ENCODE measurements around the gene CACNA1E.

CACNA1E gene

DNA sequence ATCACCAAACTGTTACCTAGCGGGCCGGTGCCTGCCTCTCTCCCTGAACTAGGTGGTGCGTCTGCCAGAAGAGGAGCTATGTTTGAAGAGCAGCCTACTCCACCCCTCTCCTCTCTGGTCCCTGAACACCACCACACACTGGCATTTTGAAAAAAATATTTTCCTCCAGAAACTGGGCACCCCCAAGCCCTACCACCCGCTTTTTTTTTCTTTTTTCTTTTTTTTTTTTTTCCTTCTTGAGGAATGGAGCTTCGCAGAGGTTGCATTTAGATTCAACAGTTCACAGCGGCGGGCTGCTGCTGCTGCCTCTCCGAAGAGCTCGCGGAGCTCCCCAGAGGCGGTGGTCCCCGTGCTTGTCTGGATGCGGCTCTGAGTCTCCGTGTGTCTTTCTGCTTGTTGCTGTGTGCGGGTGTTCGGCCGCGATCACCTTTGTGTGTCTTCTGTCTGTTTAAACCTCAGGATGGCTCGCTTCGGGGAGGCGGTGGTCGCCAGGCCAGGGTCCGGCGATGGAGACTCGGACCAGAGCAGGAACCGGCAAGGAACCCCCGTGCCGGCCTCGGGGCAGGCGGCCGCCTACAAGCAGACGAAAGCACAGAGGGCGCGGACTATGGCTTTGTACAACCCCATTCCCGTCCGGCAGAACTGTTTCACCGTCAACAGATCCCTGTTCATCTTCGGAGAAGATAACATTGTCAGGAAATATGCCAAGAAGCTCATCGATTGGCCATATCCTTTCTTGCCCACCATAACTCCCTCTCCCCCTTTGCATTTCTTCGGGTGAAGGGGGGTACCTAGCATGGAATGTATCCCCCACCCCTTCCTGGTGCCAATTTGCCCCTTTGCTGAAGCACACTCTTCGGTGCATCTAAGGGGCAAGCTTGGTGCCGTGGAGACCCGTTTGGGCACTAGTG is at the start of gene CACNA1E:
CACNA1E (plus strand) TSS at position 233 of the 911 bp plus-strand sequence; CDS start at position 461, 228 bp downstream.
- DNase-seq, result no peak

DNA sequence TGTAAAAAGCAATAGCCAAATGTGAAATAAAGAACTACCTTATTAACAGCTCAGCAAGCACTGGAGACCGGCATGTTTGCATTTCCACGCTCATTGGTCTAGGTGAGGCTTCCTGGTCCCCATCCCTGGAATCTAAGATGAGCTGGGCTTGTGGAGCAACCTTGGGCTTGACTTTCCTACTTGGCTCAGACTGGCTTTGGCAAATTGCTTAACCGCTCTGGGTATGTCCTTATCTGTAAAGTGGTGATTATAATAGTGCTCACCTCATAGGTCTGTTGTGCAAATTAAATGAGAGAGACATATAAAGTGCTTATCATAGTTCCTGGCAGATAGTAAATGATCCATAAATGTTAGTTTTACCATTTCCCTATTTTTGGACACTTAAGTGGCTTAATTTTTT is 49.4 kb upstream of the CACNA1E start:
- no peak for DNase-seq

DNA sequence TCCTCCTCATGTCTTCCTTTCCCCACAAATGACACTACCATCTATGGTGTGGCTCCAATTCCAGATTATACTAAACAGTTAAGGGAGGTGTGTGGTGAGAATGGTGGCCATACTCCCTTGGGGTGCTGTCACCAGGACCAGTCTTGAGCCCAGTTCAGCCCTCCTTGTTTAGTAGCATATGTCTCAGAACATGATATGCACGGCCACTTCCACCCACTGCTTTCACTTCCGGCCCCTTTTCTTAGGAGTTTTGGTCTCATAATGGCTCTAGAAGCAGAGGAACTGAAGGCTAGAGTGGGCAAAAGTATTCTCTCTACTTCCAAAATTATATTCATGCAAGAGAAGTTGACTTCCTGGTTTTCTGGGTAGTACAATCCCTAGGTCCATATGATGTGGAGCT is 45.3 kb upstream of the CACNA1E start:
- DNase-seq, result no peak

DNA sequence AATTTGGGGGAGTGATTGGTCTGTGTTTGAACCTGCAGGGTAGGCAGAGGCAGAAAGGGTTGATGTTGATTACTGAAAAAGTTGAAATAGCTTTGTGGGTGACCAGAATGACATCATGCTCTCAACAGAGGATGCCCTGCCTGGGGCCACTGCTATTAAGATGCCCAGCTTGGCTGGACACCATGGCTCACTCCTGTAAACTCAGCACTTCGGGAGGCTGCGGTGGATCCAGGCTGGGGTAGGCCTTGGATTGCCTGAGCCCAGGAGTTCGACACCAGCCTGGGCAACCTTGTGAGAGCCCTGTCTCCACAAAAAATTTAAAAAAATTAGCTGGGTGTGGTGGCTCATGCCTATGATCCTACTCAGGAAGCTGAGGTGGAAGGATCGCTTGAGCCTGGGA is 42.8 kb upstream of the CACNA1E start:
- DNase-seq, result no peak

DNA sequence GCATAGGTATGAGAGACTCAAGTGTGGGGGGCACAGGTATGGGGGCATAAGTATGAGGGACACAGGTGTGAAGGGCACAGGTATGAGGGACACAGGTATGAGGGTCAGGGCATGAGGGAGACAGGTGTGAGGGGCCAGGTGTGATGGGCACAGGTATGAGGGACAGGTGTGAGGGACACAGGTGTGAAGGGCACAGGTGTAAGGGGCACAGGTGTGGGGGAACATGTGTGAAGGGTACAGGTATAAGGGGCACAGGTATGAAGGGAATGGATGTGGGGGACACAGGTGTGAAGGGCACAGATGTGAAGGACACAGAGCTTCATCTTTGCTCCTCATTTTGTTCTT is 41.2 kb upstream of the CACNA1E start:
- no peak for DNase-seq

DNA sequence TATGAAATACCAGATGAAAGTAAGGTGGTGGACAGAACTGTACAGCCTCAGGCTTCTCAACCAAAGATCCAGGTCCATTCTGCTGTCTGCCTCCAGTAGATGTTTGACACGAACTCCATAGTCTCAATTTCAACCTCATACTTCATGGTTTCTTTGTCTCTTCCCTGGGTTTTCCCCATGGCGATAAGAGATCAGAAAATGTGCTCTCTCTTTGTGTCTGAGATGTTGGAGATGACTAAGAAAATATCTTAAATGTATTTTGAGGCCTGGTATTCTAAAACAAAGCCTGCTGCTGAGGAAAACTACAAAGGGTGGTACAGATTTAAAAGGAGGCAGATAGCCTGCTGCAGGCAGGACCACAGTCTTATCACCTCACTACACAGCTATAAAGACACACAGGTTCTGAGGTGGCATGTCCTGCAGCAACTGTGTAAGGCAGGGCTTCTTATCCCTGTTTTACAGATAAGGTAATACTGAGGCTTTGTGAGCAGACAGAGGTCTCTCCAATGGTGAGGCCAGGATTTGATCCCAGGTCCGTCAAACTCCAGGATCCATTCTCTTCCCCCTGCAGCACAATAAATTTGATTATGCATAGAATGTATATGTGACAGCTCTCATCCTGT is 40.0 kb upstream of the CACNA1E start:
- no peak for DNase-seq

DNA sequence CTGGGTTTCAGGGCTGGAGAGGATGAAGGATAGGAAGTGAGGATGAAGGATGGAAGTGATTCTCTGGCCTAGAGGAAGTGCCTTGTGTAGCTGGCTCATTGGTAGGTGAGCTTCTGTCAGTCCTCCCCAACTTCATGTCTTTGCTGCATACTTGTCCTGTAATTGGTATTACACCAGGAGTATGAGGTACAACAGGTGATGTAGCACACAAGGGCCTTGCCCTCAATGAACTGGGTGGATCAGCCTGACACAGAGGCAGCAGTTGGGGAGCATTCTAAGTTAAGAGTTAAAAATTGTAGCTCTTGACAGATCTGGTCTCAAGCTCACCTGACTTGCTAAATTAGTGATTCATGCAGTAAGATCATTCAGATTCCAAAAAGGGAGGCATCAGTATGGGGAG is 37.9 kb upstream of the CACNA1E start:
- no peak for DNase-seq

DNA sequence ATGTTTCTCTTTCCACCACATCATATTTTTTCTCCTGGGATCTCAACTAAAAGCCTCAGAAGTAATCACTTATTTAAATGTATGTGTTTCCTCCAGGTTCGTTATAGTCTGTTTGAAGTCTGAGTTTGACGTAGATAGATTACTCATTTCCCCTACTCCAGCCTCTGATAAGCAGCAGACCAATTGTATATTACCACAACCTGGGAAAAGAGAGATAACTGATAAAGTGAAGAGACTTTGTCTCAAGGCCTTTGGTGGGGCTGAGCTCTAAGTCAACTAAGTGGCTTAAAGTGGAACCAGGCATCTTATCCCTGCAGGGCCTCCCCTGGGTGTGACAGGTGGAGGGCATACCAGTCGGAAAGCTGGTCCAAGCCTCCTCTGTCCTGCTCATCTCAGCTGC is 34.9 kb upstream of the CACNA1E start:
- no peak for DNase-seq

DNA sequence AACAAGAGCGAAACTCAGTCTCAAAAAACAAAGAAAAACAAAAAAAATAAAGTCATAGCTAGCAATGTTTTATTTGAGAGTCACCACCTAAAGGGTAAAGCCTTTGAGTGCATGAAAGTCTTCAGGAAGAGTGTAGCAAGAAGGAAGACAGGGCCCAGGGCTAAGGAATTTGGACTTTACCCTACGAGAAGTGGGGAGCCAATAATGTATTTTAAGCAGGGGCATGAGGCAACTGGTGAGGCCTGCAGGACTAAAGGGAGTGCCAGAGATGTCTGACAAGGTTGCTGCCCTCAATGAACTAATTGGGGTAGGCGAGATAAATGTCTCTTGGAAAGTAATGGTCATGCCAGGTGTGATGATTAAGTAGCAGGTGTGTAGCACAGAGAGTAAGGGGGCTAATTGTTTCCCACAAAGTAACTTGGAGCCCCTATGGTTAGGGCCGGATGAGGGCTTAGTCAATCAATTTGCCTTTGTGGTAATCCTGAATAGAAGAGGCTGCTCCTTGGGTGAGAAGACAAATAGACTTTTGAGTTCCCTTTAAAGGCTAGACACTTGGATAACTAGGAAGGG is 31.6 kb upstream of the CACNA1E start:
- no peak for DNase-seq

DNA sequence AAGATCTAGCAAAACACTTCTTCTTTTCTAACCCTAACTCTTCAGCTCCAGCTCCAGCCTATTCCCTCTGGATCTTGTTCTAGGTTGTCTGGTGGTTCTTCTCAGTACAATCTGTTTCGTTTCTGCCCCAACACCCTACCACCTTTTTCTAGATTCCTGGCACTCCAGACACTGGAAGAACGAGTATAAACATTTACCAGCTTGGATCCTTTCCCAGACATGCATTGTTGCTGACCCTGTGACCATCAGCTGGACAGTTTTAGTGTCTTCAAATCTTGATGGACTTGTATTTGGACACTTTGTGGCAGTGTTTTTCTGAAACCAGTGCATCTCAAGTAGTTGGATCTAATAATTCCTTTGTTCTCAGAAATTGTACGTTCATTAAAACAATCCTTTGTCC is 30.6 kb upstream of the CACNA1E start:
- no peak for DNase-seq

DNA sequence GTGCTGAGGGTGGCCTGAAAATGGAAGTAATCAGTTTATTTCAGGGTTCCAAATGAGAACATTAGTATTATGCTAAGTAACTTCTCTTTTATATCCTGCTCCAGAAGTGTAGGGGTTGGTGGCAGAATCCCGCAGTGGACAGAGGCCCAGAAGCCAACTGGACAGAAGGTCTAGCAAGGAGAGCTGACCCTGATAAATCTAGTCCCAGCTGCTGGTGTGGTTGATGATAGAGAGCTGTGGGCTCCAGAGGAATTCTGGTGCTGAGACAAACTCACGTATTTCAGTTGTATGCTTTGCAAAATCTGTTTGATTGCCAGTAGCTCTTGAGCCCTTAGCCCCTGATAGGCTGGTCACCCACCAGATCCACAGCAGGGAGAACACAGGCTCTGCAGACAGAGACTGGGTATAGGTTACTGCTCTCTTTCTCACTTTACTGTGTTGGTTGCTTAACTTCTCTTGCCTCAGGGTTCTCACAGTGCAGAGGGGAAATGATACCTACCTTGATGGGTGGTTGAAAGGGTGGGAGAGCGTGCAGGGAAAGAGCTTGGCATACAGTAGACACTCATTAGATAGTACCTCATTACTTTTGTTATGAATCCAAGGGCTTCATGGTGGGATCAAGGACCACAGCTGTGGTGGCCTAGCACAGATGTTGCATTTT is 29.6 kb upstream of the CACNA1E start:
- DNase-seq, result no peak

DNA sequence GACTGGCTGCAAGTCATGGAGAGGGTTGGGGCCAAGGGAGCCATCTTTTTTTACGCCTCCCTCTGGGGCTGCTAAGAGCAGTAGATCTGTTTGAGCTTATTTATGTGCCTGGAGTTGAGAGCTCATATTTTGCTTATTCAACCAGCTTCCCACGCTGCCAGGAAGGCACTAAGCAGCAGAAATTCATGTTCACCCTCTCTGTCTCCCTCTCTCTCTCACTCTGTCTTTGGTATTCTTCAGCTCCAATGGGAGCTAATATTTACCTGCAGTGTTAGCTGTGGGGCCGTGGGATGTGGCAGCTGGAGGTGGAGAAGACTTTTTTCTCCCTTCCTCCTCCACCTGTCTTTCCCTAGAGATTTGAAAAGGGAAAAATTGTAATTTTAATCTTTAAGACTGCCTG is 26.8 kb upstream of the CACNA1E start:
- no peak for DNase-seq

DNA sequence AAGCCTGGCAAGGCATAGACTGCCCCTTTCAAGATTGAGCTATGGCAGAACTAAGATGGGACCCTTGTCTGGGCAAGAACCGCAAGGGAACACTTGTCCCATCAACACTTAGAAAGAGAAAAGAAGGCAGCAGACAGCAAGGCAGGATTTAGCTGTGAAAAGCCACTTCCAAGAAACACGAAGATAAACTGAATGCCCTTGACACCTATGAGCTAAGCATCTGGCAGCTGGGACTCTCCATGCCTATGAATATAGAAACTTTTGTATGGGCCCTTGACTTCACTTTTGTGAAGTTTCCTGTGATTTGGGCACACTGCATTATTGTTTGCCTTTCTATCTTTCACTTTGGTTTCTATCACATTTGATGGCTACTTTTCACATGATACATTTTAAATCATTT is 24.9 kb upstream of the CACNA1E start:
- no peak for DNase-seq

DNA sequence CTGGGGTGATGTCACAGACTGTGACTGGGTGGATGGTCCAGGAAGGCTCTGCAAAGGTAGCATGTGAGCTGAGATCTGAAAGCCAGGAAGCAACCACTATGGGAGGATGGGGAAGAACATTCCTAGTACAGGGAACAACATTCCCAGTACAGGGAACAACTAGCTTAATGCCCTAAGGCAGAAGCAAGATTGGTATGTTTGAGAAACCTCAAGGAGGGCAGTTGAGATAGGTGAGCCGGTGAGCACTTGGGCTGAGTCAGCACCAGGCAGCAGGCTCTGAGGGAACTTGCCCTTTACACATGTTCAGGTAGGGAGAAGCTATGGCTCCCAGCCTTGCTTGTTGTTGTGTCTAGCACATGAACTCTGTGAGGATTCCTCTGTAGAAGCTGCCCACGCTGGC is 24.2 kb upstream of the CACNA1E start:
- no peak for DNase-seq

DNA sequence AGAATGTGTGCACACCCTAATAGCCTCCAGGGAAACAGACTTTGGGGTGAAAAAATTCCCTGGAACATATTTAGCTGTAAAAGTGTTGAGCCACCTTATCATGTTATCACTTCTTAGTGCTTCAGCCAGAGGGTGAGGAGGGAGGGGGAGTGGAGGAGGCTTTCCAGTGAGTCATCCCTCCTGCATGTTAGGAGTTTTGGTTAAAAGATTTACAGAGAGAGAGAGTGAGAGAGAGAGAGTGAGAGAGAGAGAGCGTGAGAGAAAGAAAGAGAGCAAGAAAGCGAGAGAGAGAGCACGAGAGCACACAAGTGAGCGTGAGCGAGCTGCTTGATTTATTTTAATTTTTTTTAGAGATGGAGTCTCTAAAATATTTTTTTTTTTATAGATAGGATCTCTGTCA is 13.5 kb upstream of the CACNA1E start:
- DNase-seq, result no peak

DNA sequence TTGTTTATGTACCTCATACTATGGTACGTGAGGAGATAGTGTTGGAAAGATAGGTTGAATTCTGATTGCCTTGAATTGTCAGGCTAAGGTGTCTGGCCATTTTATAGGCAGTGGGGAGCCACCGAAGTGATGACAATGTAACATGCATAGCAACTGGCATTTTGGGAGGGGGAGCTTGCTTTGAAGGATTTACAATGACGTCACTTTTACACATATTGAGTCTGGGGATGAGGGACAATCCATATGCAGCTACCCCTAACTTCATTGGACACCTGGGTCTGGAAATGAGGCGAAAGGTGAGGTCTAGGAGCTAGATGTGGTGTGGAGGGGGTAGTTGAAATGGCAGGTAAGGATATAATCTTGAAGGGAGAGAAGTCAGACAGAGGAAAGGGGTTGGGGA is 7.7 kb upstream of the CACNA1E start:
- no peak for DNase-seq

DNA sequence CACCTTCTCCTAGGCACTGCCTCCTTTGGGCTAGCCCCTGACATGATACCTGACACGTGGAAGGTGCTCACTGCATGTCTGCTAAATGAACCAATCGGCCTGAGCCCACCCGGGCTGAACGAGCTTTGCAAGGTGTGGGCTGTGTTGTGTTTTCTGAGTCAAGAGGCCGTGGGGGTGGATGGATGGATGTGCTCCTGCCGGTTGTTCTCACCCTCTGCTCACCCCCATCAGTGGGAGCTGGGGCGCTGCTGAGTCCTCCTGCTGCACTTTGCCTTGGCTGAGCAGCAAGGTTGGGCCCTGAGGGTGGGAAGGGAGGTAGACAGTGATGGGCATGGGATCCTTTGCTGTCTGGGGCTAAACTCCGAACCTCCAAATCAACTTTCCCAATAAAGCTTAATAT is 6.7 kb upstream of the CACNA1E start:
- DNase-seq, result no peak

DNA sequence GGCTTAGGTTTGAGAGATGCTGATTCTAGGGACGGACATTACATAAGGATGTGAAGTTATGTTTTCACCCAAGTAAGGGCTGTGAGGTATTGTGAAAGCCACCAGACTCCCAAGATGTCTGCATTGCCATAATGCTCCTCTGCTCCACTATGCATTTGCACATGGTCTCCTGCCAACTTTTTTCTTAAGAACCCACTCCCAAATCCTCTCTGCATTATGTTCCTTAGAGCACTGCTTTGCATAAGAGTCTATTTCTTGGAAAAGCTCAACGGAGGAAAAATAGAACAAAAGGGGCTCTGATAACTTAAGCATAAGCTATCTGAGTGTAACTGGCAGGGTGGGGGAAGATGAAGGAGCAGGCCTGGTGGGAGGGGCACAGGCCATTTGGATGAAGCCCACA is 5.0 kb upstream of the CACNA1E start:
- no peak for DNase-seq

DNA sequence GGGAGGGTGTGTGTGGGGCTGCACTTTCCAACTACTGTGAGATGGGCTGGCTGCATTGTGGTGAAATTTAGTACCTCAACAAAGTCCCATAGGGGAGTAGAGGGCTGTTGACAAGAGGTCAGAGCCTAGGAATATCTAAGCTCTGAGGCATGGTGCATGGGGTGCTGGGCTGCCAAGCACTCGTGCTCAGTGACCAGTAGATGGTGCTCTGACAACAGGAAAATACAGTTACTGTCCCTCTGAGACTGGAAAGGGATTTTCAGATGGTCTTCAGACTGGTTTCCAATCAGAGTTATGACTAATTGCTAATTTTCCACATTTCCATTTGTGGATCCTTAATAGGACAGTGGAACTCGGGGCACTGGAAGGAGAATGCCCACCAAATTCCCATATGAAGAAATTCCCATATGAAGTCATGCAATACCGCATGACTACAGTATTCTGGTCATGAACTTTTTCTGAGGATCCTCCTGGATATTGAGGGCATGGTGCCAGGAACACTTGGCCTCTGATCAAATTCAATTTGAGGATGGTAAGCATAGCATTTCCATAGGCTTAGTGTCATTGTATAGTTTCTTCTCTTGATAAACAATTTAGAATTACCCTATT is 4.1 kb upstream of the CACNA1E start:
- DNase-seq, result peak; percentile 36 to 39

DNA sequence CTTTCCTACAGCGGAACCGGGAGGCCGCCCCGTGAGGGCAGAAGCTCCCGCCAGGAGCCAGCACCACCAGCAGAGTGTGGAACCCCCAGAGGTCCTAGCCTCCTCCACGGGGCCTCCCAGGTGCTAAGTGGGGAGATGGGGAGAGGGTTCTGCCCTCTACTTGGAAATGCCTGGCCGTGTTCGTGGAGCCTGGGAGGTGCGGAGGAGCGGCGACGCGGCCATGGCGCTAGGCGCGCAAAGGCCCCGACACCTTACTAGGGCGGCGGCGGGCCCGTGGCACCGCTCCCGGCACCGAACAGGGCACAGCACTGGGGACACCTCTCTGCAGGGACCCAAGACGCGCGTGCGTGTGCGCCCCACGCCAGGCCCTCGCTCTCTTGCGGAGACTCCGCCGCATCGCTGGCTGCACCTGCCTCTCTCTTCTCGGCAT is 1.3 kb upstream of the CACNA1E start:
- DNase-seq, result no peak

DNA sequence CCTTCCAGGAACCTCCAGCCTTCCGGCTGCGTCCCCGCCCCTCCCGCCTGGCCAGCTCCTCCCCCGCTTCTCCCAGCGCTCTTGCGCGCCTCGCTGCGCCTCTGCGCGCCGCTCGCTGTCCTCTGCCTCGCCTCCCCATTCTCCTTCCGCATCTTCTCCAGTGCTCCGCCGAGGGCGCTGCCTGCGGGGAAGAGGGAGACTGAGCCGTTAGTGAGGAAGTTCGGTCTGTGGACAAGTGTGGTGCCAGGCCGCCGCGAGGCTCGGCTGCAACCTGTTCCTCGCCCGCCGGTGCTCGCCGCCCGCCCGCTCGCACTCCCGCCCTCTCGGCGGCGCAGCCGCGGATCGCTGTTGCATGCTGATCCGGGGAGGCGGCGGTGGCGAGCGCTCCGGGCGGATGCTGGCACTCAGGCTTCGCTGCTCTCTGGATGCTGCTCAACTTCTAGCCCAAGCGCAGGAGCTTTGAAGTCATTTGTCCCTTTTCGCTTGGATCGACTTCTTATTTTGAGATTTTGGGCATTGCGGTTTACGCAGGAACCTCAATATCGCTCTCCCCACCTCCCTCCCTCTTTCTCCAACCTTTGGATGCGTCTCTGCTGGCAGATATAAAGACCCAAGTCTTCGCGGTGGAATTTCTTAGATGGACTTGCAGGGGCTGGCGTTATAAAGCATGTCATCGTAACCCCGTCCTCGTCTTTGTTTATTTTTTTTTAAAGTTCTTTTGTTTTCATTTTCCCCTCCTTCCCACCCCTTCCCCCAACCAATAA is 614 bp upstream of the CACNA1E start:
- DNase-seq, result peak; percentile 60 to 61

DNA sequence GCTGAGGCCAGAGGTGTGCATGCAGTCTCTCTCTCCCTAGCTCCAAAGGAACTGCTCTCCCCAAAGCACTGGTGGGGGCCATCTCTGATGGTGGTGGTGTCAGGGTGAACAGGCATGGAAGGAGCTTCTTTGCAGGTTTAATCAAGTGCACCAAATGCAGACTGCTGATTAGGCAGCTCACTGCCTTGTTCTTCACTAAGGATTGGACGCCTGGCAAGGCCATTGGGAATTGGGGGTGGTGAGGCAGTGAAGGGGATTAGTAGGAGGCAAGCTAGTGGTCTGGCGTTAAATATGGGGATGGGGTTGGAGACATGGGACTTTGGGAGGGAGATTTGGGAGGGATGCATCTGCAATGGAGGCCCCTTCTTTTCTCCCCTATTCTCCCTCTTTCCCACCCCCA is 1.5 kb downstream of the CACNA1E start:
- no peak for DNase-seq
